ENCODE results near the gene SERPINB10.

SERPINB10 gene

GRCh38 chr18:63963615-63964256 is 56.0 kb downstream of the SERPINB10 start:
- no peak overlapping the region for H3K4me3 ChIP-seq (ENCODE audit: low read depth, low read length)
- in situ Hi-C loops (cut with HindIII; ENCODE audit: low sequenced_read_pairs) = no loop called here
- DNase-seq (ENCODE audit: low read depth, low spot score) = peak; percentile 76
- peak; percentile 95 for TF ChIP-seq CTCF (IDR thresholded peaks at IDR 0.05; ENCODE audit: low read depth, low read length)

GRCh38 chr18:63964908-63965307 is 57.1 kb downstream of the SERPINB10 start:
- H3K4me3 ChIP-seq (ENCODE audit: low read depth, low read length) = no peak overlapping the region
- in situ Hi-C loops (cut with HindIII; ENCODE audit: low sequenced_read_pairs) = no loop called here
- no peak for TF ChIP-seq CTCF (IDR thresholded peaks at IDR 0.05; ENCODE audit: low read depth, low read length)
- DNase-seq (ENCODE audit: low read depth, low spot score) = no peak

GRCh38 chr18:63965716-63966330 is 58.1 kb downstream of the SERPINB10 start:
- in situ Hi-C loops (cut with HindIII; ENCODE audit: low sequenced_read_pairs) = no loop called here
- no peak overlapping the region for H3K4me3 ChIP-seq (ENCODE audit: low read depth, low read length)
- TF ChIP-seq CTCF (IDR thresholded peaks at IDR 0.05; ENCODE audit: low read depth, low read length) = no peak
- DNase-seq (ENCODE audit: low read depth, low spot score) = peak; percentile 33

GRCh38 chr18:63969942-63970808 is 62.4 kb downstream of the SERPINB10 start, which contains the start of gene SERPINB8:
SERPINB8 (plus strand) TSS chr18:63970081; CDS start chr18:63978309, 8,228 bp downstream.
- H3K4me3 ChIP-seq (ENCODE audit: low read depth, low read length) = peak within 1 kb of the TSS; percentile 80
- DNase-seq (ENCODE audit: low read depth, low spot score) = peak; percentile 97
- in situ Hi-C loops (cut with HindIII; ENCODE audit: low sequenced_read_pairs) = no loop called here
- TF ChIP-seq CTCF (IDR thresholded peaks at IDR 0.05; ENCODE audit: low read depth, low read length) = no peak

GRCh38 chr18:63970809-63971205 is 63.0 kb downstream of the SERPINB10 start:
- H3K4me3 ChIP-seq (ENCODE audit: low read depth, low read length) = peak overlapping the region; percentile 80
- in situ Hi-C loops (cut with HindIII; ENCODE audit: low sequenced_read_pairs) = no loop called here
- DNase-seq (ENCODE audit: low read depth, low spot score) = no peak
- no peak for TF ChIP-seq CTCF (IDR thresholded peaks at IDR 0.05; ENCODE audit: low read depth, low read length)

GRCh38 chr18:63971320-63972001 is 63.7 kb downstream of the SERPINB10 start:
- in situ Hi-C loops (cut with HindIII; ENCODE audit: low sequenced_read_pairs) = no loop called here
- no peak for DNase-seq (ENCODE audit: low read depth, low spot score)
- TF ChIP-seq CTCF (IDR thresholded peaks at IDR 0.05; ENCODE audit: low read depth, low read length) = no peak
- peak overlapping the region; percentile 80 for H3K4me3 ChIP-seq (ENCODE audit: low read depth, low read length)
